ENCODE results near the gene SCOC. TPM values are rescaled to one million over a fixed set of nuclear protein-coding genes. Genes with fewer than 3 reads are reported as not detected.

SCOC gene
- polyA plus RNA-seq, 2 of the 4 experiments (the other 2 are of a cell fraction) = 50.0 to 71.9 TPM

- no peak for DNase-seq (ENCODE audit: low read depth in 1 of 2, low spot score in 1 of 2)
- CTCF ChIA-PET = interaction anchor here (1.2 to 6.8 kb wide), 3 partner anchors 11 to 487 kb away, joined by 3 to 38 read pairs (median 30); partner anchors contain the start of gene SCOC
- FAIRE-seq = no peak
- TF ChIP-seq, protein P1, sequence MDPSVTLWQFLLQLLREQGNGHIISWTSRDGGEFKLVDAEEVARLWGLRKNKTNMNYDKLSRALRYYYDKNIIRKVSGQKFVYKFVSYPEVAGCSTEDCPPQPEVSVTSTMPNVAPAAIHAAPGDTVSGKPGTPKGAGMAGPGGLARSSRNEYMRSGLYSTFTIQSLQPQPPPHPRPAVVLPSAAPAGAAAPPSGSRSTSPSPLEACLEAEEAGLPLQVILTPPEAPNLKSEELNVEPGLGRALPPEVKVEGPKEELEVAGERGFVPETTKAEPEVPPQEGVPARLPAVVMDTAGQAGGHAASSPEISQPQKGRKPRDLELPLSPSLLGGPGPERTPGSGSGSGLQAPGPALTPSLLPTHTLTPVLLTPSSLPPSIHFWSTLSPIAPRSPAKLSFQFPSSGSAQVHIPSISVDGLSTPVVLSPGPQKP (IDR thresholded peaks at IDR 0.05; ENCODE audit: low read depth, low read length) = no peak
- TF ChIP-seq RFX5 (IDR thresholded peaks at IDR 0.05) = no peak
- no peak for TF ChIP-seq PHF8 (IDR thresholded peaks at IDR 0.05; ENCODE audit: borderline replicate concordance, low read depth)
- TF ChIP-seq REST (IDR thresholded peaks at IDR 0.05) = no peak
- no peak for TF ChIP-seq HOXB5 (CRISPR knock-in tag; IDR thresholded peaks at IDR 0.05)
- no peak for TF ChIP-seq EHMT2 (IDR thresholded peaks at IDR 0.05; ENCODE audit: low read depth)
- TF ChIP-seq, protein P2, sequence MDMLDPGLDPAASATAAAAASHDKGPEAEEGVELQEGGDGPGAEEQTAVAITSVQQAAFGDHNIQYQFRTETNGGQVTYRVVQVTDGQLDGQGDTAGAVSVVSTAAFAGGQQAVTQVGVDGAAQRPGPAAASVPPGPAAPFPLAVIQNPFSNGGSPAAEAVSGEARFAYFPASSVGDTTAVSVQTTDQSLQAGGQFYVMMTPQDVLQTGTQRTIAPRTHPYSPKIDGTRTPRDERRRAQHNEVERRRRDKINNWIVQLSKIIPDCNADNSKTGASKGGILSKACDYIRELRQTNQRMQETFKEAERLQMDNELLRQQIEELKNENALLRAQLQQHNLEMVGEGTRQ (IDR thresholded peaks at IDR 0.05) = no peak
- TF ChIP-seq RNF2 (IDR thresholded peaks at IDR 0.05; ENCODE audit: borderline replicate concordance, low read depth) = no peak
- no peak for TF ChIP-seq POLR2AphosphoS2 (conservative IDR thresholded peaks at IDR 0.05; ENCODE audit: low read length)
- TF ChIP-seq SREBF2 (IDR thresholded peaks at IDR 0.05) = no peak
- no peak for TF ChIP-seq NR3C1 (IDR thresholded peaks at IDR 0.05)
- TF ChIP-seq KDM1A (IDR thresholded peaks at IDR 0.05; ENCODE audit: low read depth) = no peak
- no peak for TF ChIP-seq SMC3 (IDR thresholded peaks at IDR 0.05)
- no peak for TF ChIP-seq BHLHE40 (IDR thresholded peaks at IDR 0.05; ENCODE audit: low read depth, low read length)
- no peak for TF ChIP-seq HES2 (IDR thresholded peaks at IDR 0.05)
- Histone ChIP-seq H3K4me2 (no peak overlapping the region), H3K4me1 (peaks cover 6% of the 10 kb centered on the region; the same call in 2 of the 3 replicates), H3K4me3 (no peak overlapping the region), H3K9me3 (no peaks in the 10 kb centered on the region), H3K27ac (no peak overlapping the region)
- POLR2A ChIA-PET = interaction anchor here (0.5 kb wide), 1 partner anchor 211 kb away, joined by 3 read pairs; no protein-coding TSS in a partner anchor
- 84% methylated on average over 3 of the region's 3 CpGs for WGBS (ENCODE audit: missing lambda C conversion rate)
- no peak for ATAC-seq
Observed at GRCh38 chr4:140363051-140363450, 10.4 kb upstream of the SCOC start.

DNA sequence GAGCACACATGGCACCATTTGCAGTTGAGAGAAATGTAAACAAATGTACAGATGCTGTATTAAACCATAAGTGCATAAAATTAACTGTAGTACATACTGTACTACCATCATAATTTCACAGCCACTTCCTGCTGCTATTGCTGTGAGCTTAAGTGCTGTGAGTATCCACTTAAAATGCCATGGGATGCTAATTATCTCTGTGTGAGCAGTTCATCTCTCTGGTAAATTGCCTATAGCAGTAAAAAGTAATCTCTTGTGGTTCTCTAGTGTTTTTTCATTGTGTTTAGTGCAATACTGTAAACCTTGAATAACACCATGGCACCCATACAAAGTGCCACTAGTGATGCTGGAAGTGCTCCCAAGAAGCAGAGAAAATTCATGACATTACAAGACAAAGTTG, 9.9 kb upstream of the SCOC start:
- DNase-seq (ENCODE audit: low read depth in 1 of 2, low spot score in 1 of 2) (no peak), FAIRE-seq (no peak), ATAC-seq (no peak)
- ChIA-PET CTCF (interaction anchor here (1.2 to 6.8 kb wide), 3 partner anchors 10 to 487 kb away, joined by 3 to 38 read pairs (median 30); partner anchors contain the start of gene SCOC), POLR2A (no interaction called here)
- H3K27ac ChIP-seq = no peak overlapping the region
- peaks cover 9% of the 10 kb centered on the region; the same call in 2 of the 3 replicates for H3K4me1 ChIP-seq
- H3K4me2 ChIP-seq = no peak overlapping the region
- H3K4me3 ChIP-seq = no peak overlapping the region
- H3K9me3 ChIP-seq = no peaks in the 10 kb centered on the region
- TF ChIP-seq REST (IDR thresholded peaks at IDR 0.05) = no peak
- TF ChIP-seq JUN (IDR thresholded peaks at IDR 0.05) = no peak
- TF ChIP-seq BHLHE40 (IDR thresholded peaks at IDR 0.05; ENCODE audit: low read depth, low read length) = no peak
- TF ChIP-seq NR3C1 (IDR thresholded peaks at IDR 0.05) = no peak

Data from A549 (cell line).